Osteocyte (in vitro differentiated cells): ENCODE results near the gene ZNRD2. TPM values are rescaled to one million over a fixed set of nuclear protein-coding genes. Genes with fewer than 3 reads are reported as not detected.

Experiments used
- DNase-seq: peaks from one replicate; pipeline ENCODE4 v3.0.0; 2021; ENCODE audit warnings: mixed read lengths; ENCODE audit not compliant: unreplicated experiment; ENCODE audit errors: extremely low spot score
- H3K27ac Mint-ChIP-seq: one replicate; pipeline ENCODE4 v1.8.0; 2021; ENCODE audit warnings: mild to moderate bottlenecking, mixed read lengths; ENCODE audit not compliant: unreplicated experiment
- H3K27me3 Mint-ChIP-seq: one replicate; pipeline ENCODE4 v1.8.0; 2021; ENCODE audit warnings: mixed read lengths; ENCODE audit not compliant: unreplicated experiment
- H3K36me3 Mint-ChIP-seq: one replicate; pipeline ENCODE4 v1.8.0; 2021; ENCODE audit warnings: mixed read lengths; ENCODE audit not compliant: unreplicated experiment
- H3K4me1 Mint-ChIP-seq: one replicate; pipeline ENCODE4 v1.8.0; 2021; ENCODE audit warnings: mixed read lengths; ENCODE audit not compliant: unreplicated experiment
- H3K4me3 Mint-ChIP-seq: one replicate; pipeline ENCODE4 v1.8.0; 2021; ENCODE audit warnings: mild to moderate bottlenecking, moderate library complexity, mixed read lengths; ENCODE audit not compliant: unreplicated experiment
- H3K9me3 Mint-ChIP-seq: one replicate; pipeline ENCODE4 v1.8.0; 2021; ENCODE audit warnings: mixed read lengths; ENCODE audit not compliant: unreplicated experiment
- CTCF ChIP-seq: fragments of 200-600 bp; sonication (generic); IDR thresholded peaks from 2 replicates; pipeline ENCODE4 v1.5.0; 2021; ENCODE audit warnings: antibody characterized with exemption, mild to moderate bottlenecking, moderate library complexity
- total RNA-seq: library from RNA; stranded (reverse); gene quantifications from 2 replicates; pipeline ENCODE4 v1.2.1, GENCODE V29; 2021

The ZNRD2 gene
- total RNA-seq, 1 donor from 2014 or later, result 31.3 TPM

GRCh38 chr11:65581928-65582327 is 11.7 kb downstream of the ZNRD2 start:
- H3K4me3 Mint-ChIP-seq, result no peak overlapping the region
- H3K36me3 Mint-ChIP-seq, result peaks cover 14% of the 10 kb centered on the region
- no peak for TF ChIP-seq CTCF
- H3K27ac Mint-ChIP-seq, result no peak overlapping the region
- no peak for DNase-seq
- H3K27me3 Mint-ChIP-seq, result no peaks in the 10 kb centered on the region
- H3K4me1 Mint-ChIP-seq, result peaks cover 26% of the 10 kb centered on the region
- H3K9me3 Mint-ChIP-seq, result no peaks in the 10 kb centered on the region

GRCh38 chr11:65583589-65583988 is 13.3 kb downstream of the ZNRD2 start:
- H3K4me1 Mint-ChIP-seq, result peaks cover 27% of the 10 kb centered on the region
- H3K9me3 Mint-ChIP-seq, result no peaks in the 10 kb centered on the region
- TF ChIP-seq CTCF, result no peak
- peaks cover 17% of the 10 kb centered on the region for H3K36me3 Mint-ChIP-seq
- no peak overlapping the region for H3K4me3 Mint-ChIP-seq
- no peak overlapping the region for H3K27ac Mint-ChIP-seq
- H3K27me3 Mint-ChIP-seq, result no peaks in the 10 kb centered on the region
- no peak for DNase-seq

- peaks cover 29% of the 10 kb centered on the region for H3K4me1 Mint-ChIP-seq
- H3K27me3 Mint-ChIP-seq, result no peaks in the 10 kb centered on the region
- H3K9me3 Mint-ChIP-seq, result no peaks in the 10 kb centered on the region
- no peak overlapping the region for H3K4me3 Mint-ChIP-seq
- TF ChIP-seq CTCF, result no peak
- H3K36me3 Mint-ChIP-seq, result peaks cover 17% of the 10 kb centered on the region
- DNase-seq, result no peak
- H3K27ac Mint-ChIP-seq, result no peak overlapping the region
These were observed 13.8 kb downstream of the ZNRD2 start for GRCh38 chr11:65584106-65584505.

- H3K36me3 Mint-ChIP-seq, result peaks cover 17% of the 10 kb centered on the region
- H3K27me3 Mint-ChIP-seq, result no peaks in the 10 kb centered on the region
- peaks cover 30% of the 10 kb centered on the region for H3K4me1 Mint-ChIP-seq
- TF ChIP-seq CTCF, result no peak
- DNase-seq, result no peak
- no peak overlapping the region for H3K27ac Mint-ChIP-seq
- no peak overlapping the region for H3K4me3 Mint-ChIP-seq
- no peaks in the 10 kb centered on the region for H3K9me3 Mint-ChIP-seq
These were observed 14.5 kb downstream of the ZNRD2 start for GRCh38 chr11:65584723-65585171.

- Mint-ChIP-seq H3K27ac (peak overlapping the region; percentile 48), H3K4me3 (no peak overlapping the region), H3K9me3 (no peaks in the 10 kb centered on the region), H3K27me3 (no peaks in the 10 kb centered on the region), H3K36me3 (peaks cover 16% of the 10 kb centered on the region), H3K4me1 (peaks cover 33% of the 10 kb centered on the region)
- no peak for TF ChIP-seq CTCF
- DNase-seq, result no peak
These were observed 15.3 kb downstream of the ZNRD2 start for GRCh38 chr11:65585396-65586246.
